Right atrium auricular region (tissue), 2 donors: ENCODE data around the gene ZBTB20. TPM values are rescaled to one million over a fixed set of nuclear protein-coding genes. Genes with fewer than 3 reads are reported as not detected.

Experiments used
- DNase-seq: peaks from one replicate; pipeline ENCODE4 v3.0.0-alpha.2; 2019; ENCODE audit warnings: low spot score
- H3K27ac ChIP-seq, 2 donors: fragments of 200-600 bp; sonication (generic); 1 replicate in 1 of 2; 2 replicates in 1 of 2; pipeline ENCODE4 v1.5.1; 2016 to 2019
- H3K27me3 ChIP-seq, 2 donors: fragments of 200-600 bp; sonication (generic); one replicate each; pipeline versions ENCODE4 v1.5.1 to v1.6.0; 2017 to 2019
- H3K36me3 ChIP-seq: fragments of 200-600 bp; sonication (generic); one replicate; pipeline ENCODE4 v1.5.1; 2016
- H3K4me1 ChIP-seq, 2 donors: fragments of 200-600 bp; sonication (generic); one replicate each; pipeline versions ENCODE4 v1.5.1 to v1.6.0; 2017 to 2019
- H3K4me3 ChIP-seq, 2 donors: fragments of 200-600 bp; sonication (generic); 1 replicate in 1 of 2; 2 replicates in 1 of 2; pipeline ENCODE4 v1.5.1; 2017 to 2019; ENCODE audit warnings: mild to moderate bottlenecking in 1 of 2, moderate library complexity in 1 of 2
- H3K9me3 ChIP-seq, 2 donors: fragments of 200-600 bp; sonication (generic); one replicate each; pipeline ENCODE4 v1.5.1; 2019
- total RNA-seq, 2 donors: library from RNA; depleted of rRNA; stranded (reverse); fragments of >200 nt; gene quantifications; one replicate each; pipeline ENCODE4 v1.1.0, GENCODE V29; 2016
- TF ChIP-seq, protein P1 (sequence below), 2 donors: fragments of 200-600 bp; sonication (generic); IDR thresholded peaks; one replicate each; pipeline ENCODE4 v1.5.1; 2019; ENCODE audit warnings: antibody characterized with exemption in 2 of 2

ZBTB20 gene
- total RNA-seq, 2 donors from 2014 or later: 84.6 to 90.8 TPM

DNA sequence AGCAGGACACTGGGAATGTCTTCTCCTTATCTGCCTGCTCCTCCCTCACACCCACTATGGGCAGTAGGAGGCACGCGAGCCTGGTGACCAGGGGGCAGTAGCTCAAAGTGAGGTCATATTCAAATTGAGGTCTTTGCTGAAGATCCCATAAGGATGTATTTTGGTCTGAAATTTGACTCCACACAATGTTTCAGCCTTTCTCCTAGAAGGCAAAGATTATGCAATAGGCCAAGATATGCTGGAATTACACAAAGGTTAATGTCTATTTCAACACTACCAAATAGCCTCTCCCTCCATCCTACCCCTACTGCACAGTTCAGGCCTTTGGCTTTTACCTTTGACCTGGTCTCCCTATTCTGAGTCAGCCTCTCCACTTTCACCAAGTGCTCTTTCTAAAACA lies 650.2 kb downstream of the ZBTB20 start:
- Histone ChIP-seq H3K4me3 (no peak overlapping the region), H3K4me1 (peaks cover 0 to 38% of the 10 kb centered on the region in 2 donors), H3K36me3 (no peaks in the 10 kb centered on the region), H3K9me3 (no peaks in the 10 kb centered on the region), H3K27ac (peak overlapping the region in 1 of 2 donors; percentile 45), H3K27me3 (no peaks in the 10 kb centered on the region)
- DNase-seq: no peak
- TF ChIP-seq, protein P1, sequence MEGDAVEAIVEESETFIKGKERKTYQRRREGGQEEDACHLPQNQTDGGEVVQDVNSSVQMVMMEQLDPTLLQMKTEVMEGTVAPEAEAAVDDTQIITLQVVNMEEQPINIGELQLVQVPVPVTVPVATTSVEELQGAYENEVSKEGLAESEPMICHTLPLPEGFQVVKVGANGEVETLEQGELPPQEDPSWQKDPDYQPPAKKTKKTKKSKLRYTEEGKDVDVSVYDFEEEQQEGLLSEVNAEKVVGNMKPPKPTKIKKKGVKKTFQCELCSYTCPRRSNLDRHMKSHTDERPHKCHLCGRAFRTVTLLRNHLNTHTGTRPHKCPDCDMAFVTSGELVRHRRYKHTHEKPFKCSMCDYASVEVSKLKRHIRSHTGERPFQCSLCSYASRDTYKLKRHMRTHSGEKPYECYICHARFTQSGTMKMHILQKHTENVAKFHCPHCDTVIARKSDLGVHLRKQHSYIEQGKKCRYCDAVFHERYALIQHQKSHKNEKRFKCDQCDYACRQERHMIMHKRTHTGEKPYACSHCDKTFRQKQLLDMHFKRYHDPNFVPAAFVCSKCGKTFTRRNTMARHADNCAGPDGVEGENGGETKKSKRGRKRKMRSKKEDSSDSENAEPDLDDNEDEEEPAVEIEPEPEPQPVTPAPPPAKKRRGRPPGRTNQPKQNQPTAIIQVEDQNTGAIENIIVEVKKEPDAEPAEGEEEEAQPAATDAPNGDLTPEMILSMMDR (IDR thresholded peaks at IDR 0.05): no peak

DNA sequence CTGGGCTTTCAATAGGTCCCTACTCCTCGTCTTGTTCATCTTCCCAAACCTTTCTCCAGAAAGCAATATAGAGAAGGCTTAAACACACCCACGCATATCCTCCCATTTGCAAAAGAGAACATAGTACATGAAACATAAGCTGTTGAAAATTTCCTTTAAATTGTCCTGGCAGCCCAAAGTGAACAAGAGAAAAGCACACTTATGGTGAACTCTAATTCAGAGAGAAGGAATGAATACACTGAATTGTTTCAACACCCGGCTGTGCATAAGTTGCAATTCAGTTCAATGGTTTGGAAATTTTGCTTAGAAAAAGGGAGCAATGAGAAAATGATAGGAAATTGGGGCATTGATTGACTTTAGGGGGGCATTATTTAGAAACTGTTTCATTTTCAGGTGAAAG lies 650.6 kb downstream of the ZBTB20 start:
- Histone ChIP-seq H3K36me3 (no peaks in the 10 kb centered on the region), H3K9me3 (no peaks in the 10 kb centered on the region), H3K27me3 (no peaks in the 10 kb centered on the region), H3K27ac (peak overlapping the region in 1 of 2 donors; percentile 45), H3K4me1 (peaks cover 0 to 38% of the 10 kb centered on the region in 2 donors), H3K4me3 (no peak overlapping the region)
- TF ChIP-seq, protein P1 (IDR thresholded peaks at IDR 0.05): no peak
- no peak for DNase-seq

DNA sequence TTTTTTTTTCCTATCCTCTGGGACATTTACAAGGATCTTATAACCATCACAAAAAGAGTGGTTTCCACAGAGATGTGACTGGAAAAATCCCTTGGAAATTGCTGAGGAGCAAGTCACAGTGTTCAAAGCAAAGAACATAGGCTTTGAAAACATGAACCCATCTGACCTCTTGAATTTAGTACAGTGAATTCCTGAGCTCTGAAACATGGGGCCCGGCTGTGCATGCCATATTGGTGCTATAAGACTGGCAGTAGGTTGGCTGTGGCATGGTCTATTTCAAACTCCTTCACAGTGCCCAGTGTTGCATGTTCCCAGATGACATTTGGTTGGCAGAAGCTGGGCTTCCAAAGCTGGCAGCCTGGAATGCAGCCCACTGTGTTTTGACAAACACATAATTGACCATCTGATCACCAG lies 651.1 kb downstream of the ZBTB20 start:
- Histone ChIP-seq H3K4me3 (no peak overlapping the region), H3K9me3 (no peaks in the 10 kb centered on the region), H3K4me1 (peaks cover 0 to 38% of the 10 kb centered on the region in 2 donors), H3K27me3 (no peaks in the 10 kb centered on the region), H3K27ac (peak overlapping the region in 1 of 2 donors; percentile 45), H3K36me3 (no peaks in the 10 kb centered on the region)
- DNase-seq: no peak
- TF ChIP-seq, protein P1 (IDR thresholded peaks at IDR 0.05): no peak

DNA sequence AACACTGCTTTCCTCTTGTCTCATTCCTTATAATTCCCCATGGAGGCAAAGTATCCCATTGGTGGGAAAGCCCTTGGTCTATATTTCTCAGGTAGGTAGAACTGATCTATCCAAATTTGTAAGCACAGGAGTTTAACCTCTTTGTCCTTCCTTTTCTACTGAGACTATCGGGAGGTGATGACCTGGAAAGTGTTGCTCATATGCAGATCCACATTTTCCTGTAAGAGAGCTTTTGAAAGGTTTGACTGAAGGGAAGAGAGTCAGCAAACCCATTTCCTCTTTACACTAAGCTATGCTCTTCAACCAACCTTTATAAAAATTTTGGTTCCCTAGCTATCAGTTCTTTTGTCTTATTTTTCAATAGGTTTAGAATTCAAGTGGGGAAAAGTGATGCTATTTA lies 652.6 kb downstream of the ZBTB20 start:
- Histone ChIP-seq H3K4me1 (peaks cover 0 to 38% of the 10 kb centered on the region in 2 donors), H3K27ac (no peak overlapping the region)
- TF ChIP-seq, protein P1 (IDR thresholded peaks at IDR 0.05): no peak

DNA sequence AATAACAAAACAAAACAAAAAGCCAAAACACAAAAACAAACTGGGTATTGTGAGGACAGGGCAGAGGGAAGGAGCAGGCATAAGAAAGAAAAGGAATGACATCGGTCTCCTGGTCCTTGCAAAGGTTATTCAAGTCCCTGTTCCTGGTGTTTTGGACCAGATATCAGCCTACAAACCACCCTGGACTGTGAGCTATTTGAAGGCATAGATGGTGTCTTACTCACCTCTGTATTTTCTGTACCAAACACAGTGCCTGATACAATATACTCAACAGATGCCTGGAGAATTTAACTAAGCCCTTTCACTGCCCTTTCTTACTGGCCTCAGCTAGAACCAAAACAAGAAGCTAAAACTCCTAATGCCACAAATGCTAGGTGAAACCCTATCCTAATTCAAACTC lies 656.3 kb downstream of the ZBTB20 start:
- no peaks in the 10 kb centered on the region for H3K36me3 ChIP-seq
- TF ChIP-seq, protein P1 (IDR thresholded peaks at IDR 0.05): no peak
- H3K4me3 ChIP-seq: no peak overlapping the region
- H3K27ac ChIP-seq: no peak overlapping the region
- peaks cover 0 to 3% of the 10 kb centered on the region in 2 donors for H3K4me1 ChIP-seq
- H3K9me3 ChIP-seq: no peaks in the 10 kb centered on the region
- DNase-seq: no peak
- H3K27me3 ChIP-seq: no peaks in the 10 kb centered on the region

More for the DNA sequence above, 652.6 kb downstream of the ZBTB20 start:
- DNase-seq: no peak
- Histone ChIP-seq H3K27me3 (no peaks in the 10 kb centered on the region), H3K36me3 (no peaks in the 10 kb centered on the region), H3K9me3 (no peaks in the 10 kb centered on the region), H3K4me3 (no peak overlapping the region)

DNA sequence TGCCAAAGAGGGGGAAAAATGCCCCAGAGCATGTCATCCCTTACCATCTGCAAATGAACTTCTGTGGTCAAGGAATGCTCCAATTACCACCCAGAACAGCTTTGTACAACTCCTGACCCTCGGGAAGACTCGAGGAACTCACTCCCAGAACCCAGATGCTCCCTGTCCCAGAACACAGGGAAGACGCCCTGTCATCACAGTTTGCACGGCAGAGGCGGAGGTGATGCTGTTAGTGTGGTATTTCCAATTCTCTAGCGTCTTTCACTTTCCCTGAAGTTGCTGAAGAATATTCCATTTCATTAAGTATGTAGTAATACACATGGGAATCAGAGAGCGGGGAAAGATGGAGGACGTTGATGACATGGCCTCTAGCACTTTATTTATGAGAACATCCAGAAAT lies 659.6 kb downstream of the ZBTB20 start:
- TF ChIP-seq, protein P1 (IDR thresholded peaks at IDR 0.05): no peak
- Histone ChIP-seq H3K27me3 (no peaks in the 10 kb centered on the region), H3K9me3 (no peaks in the 10 kb centered on the region), H3K4me3 (no peak overlapping the region), H3K36me3 (no peaks in the 10 kb centered on the region), H3K4me1 (peaks cover 0 to 9% of the 10 kb centered on the region in 2 donors), H3K27ac (no peak overlapping the region)
- DNase-seq: no peak
